HepG2 (cell line): Measurements from ENCODE around the gene ACADVL. TPM values are rescaled to one million over a fixed set of nuclear protein-coding genes. Genes with fewer than 3 reads are reported as not detected.

Source experiments
- AKAP8 ChIP-seq: sonication (generic); formaldehyde crosslinking; IDR thresholded peaks from 2 replicates; pipeline ENCODE4 v1.5.1; 2020; ENCODE audit warnings: mild to moderate bottlenecking, missing genetic modification reagents
- CSRNP1 ChIP-seq: sonication (generic); formaldehyde crosslinking; IDR thresholded peaks from 2 replicates; pipeline ENCODE4 v1.8.1; 2023; ENCODE audit warnings: mild to moderate bottlenecking, missing genetic modification reagents
- FOXA3 ChIP-seq: IDR thresholded peaks from 2 replicates; pipeline ENCODE4 v1.6.1; 2016; ENCODE audit warnings: missing genetic modification reagents, missing compliant biosample characterization
- FOXJ3 ChIP-seq: sonication (generic); formaldehyde crosslinking; IDR thresholded peaks from 2 replicates; pipeline ENCODE4 v1.4.0; 2020; ENCODE audit warnings: missing genetic modification reagents, mild to moderate bottlenecking, borderline replicate concordance
- IKZF4 ChIP-seq: sonication (generic); formaldehyde crosslinking; IDR thresholded peaks from 2 replicates; pipeline ENCODE4 v1.5.1; 2020; ENCODE audit warnings: borderline replicate concordance, mild to moderate bottlenecking, low read depth, missing genetic modification reagents; ENCODE audit errors: not compliant biosample characterization
- KLF15 ChIP-seq: sonication (generic); formaldehyde crosslinking; IDR thresholded peaks from 2 replicates; pipeline ENCODE4 v1.8.1; 2023; ENCODE audit warnings: borderline replicate concordance, mild to moderate bottlenecking, inconsistent platforms, missing genetic modification reagents, mixed read lengths
- MEF2D ChIP-seq: sonication (generic); formaldehyde crosslinking; IDR thresholded peaks from 2 replicates; pipeline ENCODE4 v1.5.1; 2020; ENCODE audit warnings: mild to moderate bottlenecking, missing genetic modification reagents
- MLLT10 ChIP-seq: sonication (generic); formaldehyde crosslinking; IDR thresholded peaks from 2 replicates; pipeline ENCODE4 v1.4.0; 2020; ENCODE audit warnings: missing genetic modification reagents
- NFKB2 ChIP-seq: sonication (generic); formaldehyde crosslinking; IDR thresholded peaks from 2 replicates; pipeline ENCODE4 v1.4.0; 2020; ENCODE audit warnings: missing genetic modification reagents, borderline replicate concordance
- RAD21 ChIP-seq: fragments of 450-650 bp; formaldehyde crosslinking; IDR thresholded peaks from 2 replicates; pipeline ENCODE4 v1.5.0; 2020; ENCODE audit warnings: mild to moderate bottlenecking
- RXRA ChIP-seq: sonication (generic); formaldehyde crosslinking; IDR thresholded peaks from 2 replicates; pipeline ENCODE4 v1.5.1; 2020; ENCODE audit warnings: missing genetic modification reagents
- RXRB ChIP-seq: IDR thresholded peaks from 2 replicates; pipeline ENCODE4 v1.6.1; 2016; ENCODE audit warnings: borderline replicate concordance, missing genetic modification reagents, missing compliant biosample characterization
- ZBTB39 ChIP-seq: sonication (generic); formaldehyde crosslinking; IDR thresholded peaks from 2 replicates; pipeline ENCODE4 v1.5.0; 2020; ENCODE audit warnings: missing genetic modification reagents
- ZFY ChIP-seq: sonication (generic); formaldehyde crosslinking; IDR thresholded peaks from 2 replicates; pipeline ENCODE4 v1.4.0; 2020; ENCODE audit warnings: missing genetic modification reagents
- ZKSCAN1 ChIP-seq: fragments of 150-350 bp; IDR thresholded peaks from 2 replicates; pipeline ENCODE4 v1.6.1; 2014; ENCODE audit warnings: low read length
- ZMYM4 ChIP-seq: sonication (generic); formaldehyde crosslinking; IDR thresholded peaks from 2 replicates; pipeline ENCODE4 v1.8.1; 2023; ENCODE audit warnings: mild to moderate bottlenecking, missing genetic modification reagents
- ZNF101 ChIP-seq: sonication (generic); formaldehyde crosslinking; IDR thresholded peaks from 2 replicates; pipeline ENCODE4 v1.4.0; 2020; ENCODE audit warnings: mild to moderate bottlenecking, low read depth, missing genetic modification reagents, borderline replicate concordance
- ZNF205 ChIP-seq: IDR thresholded peaks from 2 replicates; pipeline ENCODE4 v1.6.1; 2018; ENCODE audit warnings: missing biosample characterization, missing genetic modification reagents
- ZNF235 ChIP-seq: sonication (generic); formaldehyde crosslinking; IDR thresholded peaks from 2 replicates; pipeline ENCODE4 v1.8.1; 2023; ENCODE audit warnings: mild to moderate bottlenecking, missing genetic modification reagents, borderline replicate concordance
- ZNF670 ChIP-seq: sonication (generic); formaldehyde crosslinking; IDR thresholded peaks from 2 replicates; pipeline ENCODE4 v1.8.0; 2022; ENCODE audit warnings: mild to moderate bottlenecking, missing genetic modification reagents, borderline replicate concordance
- ZNF740 ChIP-seq: sonication (generic); formaldehyde crosslinking; IDR thresholded peaks from 2 replicates; pipeline ENCODE4 v1.4.0; 2020; ENCODE audit warnings: missing genetic modification reagents
- ZNF816 ChIP-seq: sonication (generic); formaldehyde crosslinking; IDR thresholded peaks from 2 replicates; pipeline ENCODE4 v1.8.0; 2022; ENCODE audit warnings: missing genetic modification reagents, mild to moderate bottlenecking, borderline replicate concordance
- ZSCAN12 ChIP-seq: sonication (generic); formaldehyde crosslinking; IDR thresholded peaks from 2 replicates; pipeline ENCODE4 v1.9.0; 2021; ENCODE audit warnings: mild to moderate bottlenecking, missing genetic modification reagents
- polyA plus RNA-seq, 8 experiments: library from polyadenylated mRNA; depleted of rRNA in 3 of 8; stranded (reverse) in 7 of 8; unstranded in 1 of 8; fragments of >200 nt; fragmentation: Illumina TruSeq in 4 of 8; extraction: Trizol in 4 of 8; gene quantifications; 2 replicates each; pipeline versions ENCODE4 v1.2.1 to v1.2.3, GENCODE V29; 2011 to 2016; ENCODE audit warnings: low read depth in 4 of 8, missing spikeins in 1 of 8, mixed read lengths in 1 of 8; ENCODE audit not compliant: insufficient read depth in 1 of 8
- total RNA-seq, 5 experiments: library from RNA; depleted of rRNA; stranded (reverse); fragments of >200 nt; fragmentation: Illumina TruSeq; extraction: Trizol; gene quantifications; 2 replicates each; pipeline ENCODE4 v1.2.3, GENCODE V29; 2016; ENCODE audit warnings: low read depth in 1 of 5
- TF ChIP-seq, protein P1 (sequence below): sonication (generic); formaldehyde crosslinking; IDR thresholded peaks from 2 replicates; pipeline ENCODE4 v1.8.1; 2023; ENCODE audit warnings: mild to moderate bottlenecking, missing genetic modification reagents

Gene ACADVL
- total and polyA plus RNA-seq, 2 of the 13 experiments (the other 11 are each of a cell fraction or from before 2014, with no cell fraction given), result 219 to 412 TPM

- TF ChIP-seq, protein P1, sequence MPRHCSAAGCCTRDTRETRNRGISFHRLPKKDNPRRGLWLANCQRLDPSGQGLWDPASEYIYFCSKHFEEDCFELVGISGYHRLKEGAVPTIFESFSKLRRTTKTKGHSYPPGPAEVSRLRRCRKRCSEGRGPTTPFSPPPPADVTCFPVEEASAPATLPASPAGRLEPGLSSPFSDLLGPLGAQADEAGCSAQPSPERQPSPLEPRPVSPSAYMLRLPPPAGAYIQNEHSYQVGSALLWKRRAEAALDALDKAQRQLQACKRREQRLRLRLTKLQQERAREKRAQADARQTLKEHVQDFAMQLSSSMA, result no peak
- TF ChIP-seq RAD21 (peak; percentile 59), ZNF205 (CRISPR knock-in tag) (peak; percentile 74; the same call in 1 of the 2 replicates), MLLT10 (CRISPR knock-in tag) (no peak), FOXA3 (CRISPR knock-in tag) (peak; percentile 55), MEF2D (CRISPR knock-in tag) (peak; percentile 85), ZBTB39 (CRISPR knock-in tag) (no peak), KLF15 (CRISPR knock-in tag) (0 out of 2 replicates have a peak, but pooled peaks have one; percentile 62), ZMYM4 (CRISPR knock-in tag) (peak; percentile 60; the same call in 1 of the 2 replicates), RXRA (CRISPR knock-in tag) (peak; percentile 88), ZKSCAN1 (0 out of 2 replicates have a peak, but pooled peaks have one; percentile 26), ZNF101 (CRISPR knock-in tag) (no peak), ZNF816 (CRISPR knock-in tag) (no peak), NFKB2 (CRISPR knock-in tag) (peak; percentile 74; the same call in 1 of the 2 replicates), AKAP8 (no peak; the same call in 1 of the 2 replicates), ZFY (CRISPR knock-in tag) (peak; percentile 85), ZNF235 (CRISPR knock-in tag) (0 out of 2 replicates have a peak, but pooled peaks have one; percentile 73), FOXJ3 (CRISPR knock-in tag) (0 out of 2 replicates have a peak, but pooled peaks have one; percentile 9), RXRB (CRISPR knock-in tag) (peak; percentile 77), IKZF4 (CRISPR knock-in tag) (no peak), ZNF670 (CRISPR knock-in tag) (peak; percentile 71; the same call in 1 of the 2 replicates), CSRNP1 (CRISPR knock-in tag) (0 out of 2 replicates have a peak, but pooled peaks have one; percentile 8), ZSCAN12 (CRISPR knock-in tag) (no peak), ZNF740 (CRISPR knock-in tag) (peak; percentile 84)
Measured at GRCh38 chr17:7252176-7253043, 32.7 kb downstream of the ACADVL start, which contains the start of gene ELP5 (continued).
